ENCODE measurements around the gene MAML2.

Gene MAML2

GRCh38 chr11:96159968-96160367, 183.0 kb downstream of the MAML2 start:
- TF ChIP-seq CTCF (IDR thresholded peaks at IDR 0.05) = no peak
- no peak overlapping the region for H3K4me3 ChIP-seq
- no peak overlapping the region for H3K27ac ChIP-seq
- DNase-seq (ENCODE audit: low spot score) = no peak

- Histone ChIP-seq H3K4me3 (no peak overlapping the region), H3K27ac (peak overlapping the region; percentile 7 to 84)
- TF ChIP-seq CTCF (IDR thresholded peaks at IDR 0.05) = no peak
- DNase-seq (ENCODE audit: low spot score) = no peak
Observed at GRCh38 chr11:96158126-96158525, 184.9 kb downstream of the MAML2 start.

DNA sequence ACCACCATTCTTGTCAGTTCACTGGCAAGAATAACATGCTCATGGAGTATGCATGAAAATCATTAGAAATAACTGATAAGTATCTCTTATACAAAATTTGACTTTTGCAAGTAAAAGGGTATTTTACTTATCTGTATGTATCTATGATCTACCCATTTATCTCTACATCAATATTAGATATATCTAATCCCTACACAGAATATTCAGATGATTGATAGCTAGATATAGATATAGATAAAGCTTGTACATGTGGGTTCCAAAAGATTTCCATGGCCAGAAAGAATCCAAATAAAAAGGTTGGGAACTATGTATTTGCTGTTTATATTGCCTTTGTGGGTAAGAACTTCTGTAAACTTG, 185.5 kb downstream of the MAML2 start:
- peak overlapping the region; percentile 41 for H3K4me3 ChIP-seq
- no peak for DNase-seq (ENCODE audit: low spot score)
- peak overlapping the region; percentile 67 to 84 for H3K27ac ChIP-seq
- no peak for TF ChIP-seq CTCF (IDR thresholded peaks at IDR 0.05)

DNA sequence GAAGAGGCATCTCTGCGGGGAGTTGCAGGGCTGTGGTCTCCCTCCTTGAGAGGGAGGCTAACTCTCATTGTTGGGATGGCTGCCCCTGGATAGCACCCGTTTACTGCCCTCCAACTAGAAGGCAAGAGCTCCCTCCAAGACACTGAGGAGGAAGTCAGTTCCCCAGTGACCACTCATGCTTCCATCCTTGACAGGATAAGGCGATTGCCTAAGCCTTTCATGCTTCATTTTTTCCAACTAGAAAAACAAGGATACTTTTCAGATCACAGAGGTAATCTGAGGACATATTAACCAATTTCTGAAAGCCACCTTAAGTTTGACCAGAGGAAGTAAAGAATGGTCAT, 186.6 kb downstream of the MAML2 start:
- no peak for TF ChIP-seq CTCF (IDR thresholded peaks at IDR 0.05)
- Histone ChIP-seq H3K27ac (peak overlapping the region; percentile 67 to 84), H3K4me3 (peak overlapping the region; percentile 41)
- no peak for DNase-seq (ENCODE audit: low spot score)

GRCh38 chr11:96155627-96156378, 187.2 kb downstream of the MAML2 start:
- peak overlapping the region; percentile 41 for H3K4me3 ChIP-seq
- peak; percentile 87 for DNase-seq (ENCODE audit: low spot score)
- peak overlapping the region; percentile 67 to 84 for H3K27ac ChIP-seq
- no peak for TF ChIP-seq CTCF (IDR thresholded peaks at IDR 0.05)

GRCh38 chr11:96154802-96155520, 188.0 kb downstream of the MAML2 start:
- H3K27ac ChIP-seq = peak overlapping the region; percentile 67 to 84
- no peak for DNase-seq (ENCODE audit: low spot score)
- peak overlapping the region; percentile 30 for H3K4me3 ChIP-seq
- no peak for TF ChIP-seq CTCF (IDR thresholded peaks at IDR 0.05)

DNA sequence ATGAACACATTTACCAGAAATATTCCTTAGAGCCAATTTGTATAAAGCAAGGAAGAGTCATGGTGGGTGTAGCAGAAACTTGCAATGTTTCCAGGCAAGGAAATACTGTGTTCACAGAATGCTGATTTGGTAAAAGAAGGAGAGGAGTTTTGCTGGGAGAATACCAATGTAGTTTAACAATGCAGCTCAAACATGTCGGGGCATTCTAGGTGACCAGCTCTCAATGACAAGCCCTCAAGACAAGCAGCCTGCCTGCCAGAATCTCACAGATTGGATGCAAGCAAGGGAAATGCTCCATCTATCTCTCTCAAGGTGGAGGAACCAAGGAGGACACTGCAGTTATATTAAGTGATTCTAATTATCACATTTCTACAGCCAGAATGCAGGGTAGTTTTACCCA, 190.4 kb downstream of the MAML2 start:
- H3K27ac ChIP-seq = no peak overlapping the region
- no peak overlapping the region for H3K4me3 ChIP-seq
- no peak for DNase-seq (ENCODE audit: low spot score)
- no peak for TF ChIP-seq CTCF (IDR thresholded peaks at IDR 0.05)

Measured in coronary artery (tissue), 2 donors.